Measurements from ENCODE around the gene ACAP3.

The ACAP3 gene

DNA sequence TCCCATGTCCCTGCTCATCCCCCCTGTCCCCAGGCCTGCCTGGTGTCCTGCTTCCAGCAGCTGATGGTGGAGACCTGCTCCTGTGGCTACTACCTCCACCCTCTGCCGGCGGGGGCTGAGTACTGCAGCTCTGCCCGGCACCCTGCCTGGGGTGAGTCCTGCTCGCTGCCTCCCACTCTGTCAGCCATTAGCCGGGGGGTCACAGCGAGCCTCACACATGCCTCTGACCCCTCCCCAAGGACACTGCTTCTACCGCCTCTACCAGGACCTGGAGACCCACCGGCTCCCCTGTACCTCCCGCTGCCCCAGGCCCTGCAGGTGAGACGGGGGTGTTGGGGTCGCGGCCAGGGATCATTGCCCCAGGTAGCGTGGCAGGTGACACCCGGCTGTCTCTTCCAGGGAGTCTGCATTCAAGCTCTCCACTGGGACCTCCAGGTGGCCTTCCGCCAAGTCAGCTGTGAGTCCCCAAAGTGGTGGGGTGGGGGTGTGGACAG is 17.4 kb downstream of the ACAP3 start:
- H3K4me1 Mint-ChIP-seq (ENCODE audit: low read depth) = no peaks in the 10 kb centered on the region
- H3K4me3 Mint-ChIP-seq = no peak overlapping the region
- peaks cover 31% of the 10 kb centered on the region for H3K36me3 Mint-ChIP-seq (ENCODE audit: low read depth)
- intact Hi-C loops (cut with micrococcal nuclease) = no loop called here
- H3K27me3 Mint-ChIP-seq = peaks cover 3% of the 10 kb centered on the region
- peaks cover 9% of the 10 kb centered on the region for H3K9me3 Mint-ChIP-seq
- no peak overlapping the region for H3K27ac Mint-ChIP-seq

DNA sequence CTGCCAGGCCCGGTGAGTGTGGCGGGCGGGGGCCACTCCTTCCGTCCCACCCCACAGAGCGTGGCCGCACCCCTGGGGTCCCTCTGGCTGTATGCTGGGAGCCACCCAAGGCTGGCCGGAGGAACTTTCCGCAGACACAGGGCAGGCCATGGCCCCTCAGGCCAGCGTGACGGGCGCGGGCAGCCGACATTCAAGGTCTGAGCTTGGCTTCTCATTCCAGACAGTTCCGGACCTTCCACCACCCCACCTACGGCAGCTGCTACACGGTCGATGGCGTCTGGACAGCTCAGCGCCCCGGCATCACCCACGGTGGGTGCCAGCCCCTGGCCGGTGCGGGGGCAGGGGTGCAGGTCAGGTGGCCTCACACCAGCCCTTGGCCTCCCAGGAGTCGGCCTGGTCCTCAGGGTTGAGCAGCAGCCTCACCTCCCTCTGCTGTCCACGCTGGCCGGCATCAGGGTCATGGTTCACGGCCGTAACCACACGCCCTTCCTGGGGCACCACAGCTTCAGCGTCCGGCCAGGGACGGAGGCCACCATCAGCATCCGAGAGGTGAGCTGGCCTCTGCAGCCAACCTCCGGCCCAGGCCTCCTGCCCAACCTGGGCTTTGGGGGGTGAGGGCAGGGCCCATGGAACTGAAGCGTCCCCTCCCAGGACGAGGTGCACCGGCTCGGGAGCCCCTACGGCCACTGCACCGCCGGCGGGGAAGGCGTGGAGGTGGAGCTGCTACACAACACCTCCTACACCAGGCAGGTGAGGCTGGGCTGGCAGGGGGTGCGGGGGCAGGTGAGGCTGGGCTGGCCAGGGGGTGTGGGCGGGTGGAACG is 20.2 kb downstream of the ACAP3 start:
- Mint-ChIP-seq H3K36me3 (ENCODE audit: low read depth) (peaks cover 3% of the 10 kb centered on the region), H3K9me3 (peaks cover 9% of the 10 kb centered on the region), H3K4me1 (ENCODE audit: low read depth) (peaks cover 6% of the 10 kb centered on the region), H3K4me3 (no peak overlapping the region), H3K27ac (no peak overlapping the region), H3K27me3 (peaks cover 4% of the 10 kb centered on the region)
- intact Hi-C loops (cut with micrococcal nuclease) = no loop called here

DNA sequence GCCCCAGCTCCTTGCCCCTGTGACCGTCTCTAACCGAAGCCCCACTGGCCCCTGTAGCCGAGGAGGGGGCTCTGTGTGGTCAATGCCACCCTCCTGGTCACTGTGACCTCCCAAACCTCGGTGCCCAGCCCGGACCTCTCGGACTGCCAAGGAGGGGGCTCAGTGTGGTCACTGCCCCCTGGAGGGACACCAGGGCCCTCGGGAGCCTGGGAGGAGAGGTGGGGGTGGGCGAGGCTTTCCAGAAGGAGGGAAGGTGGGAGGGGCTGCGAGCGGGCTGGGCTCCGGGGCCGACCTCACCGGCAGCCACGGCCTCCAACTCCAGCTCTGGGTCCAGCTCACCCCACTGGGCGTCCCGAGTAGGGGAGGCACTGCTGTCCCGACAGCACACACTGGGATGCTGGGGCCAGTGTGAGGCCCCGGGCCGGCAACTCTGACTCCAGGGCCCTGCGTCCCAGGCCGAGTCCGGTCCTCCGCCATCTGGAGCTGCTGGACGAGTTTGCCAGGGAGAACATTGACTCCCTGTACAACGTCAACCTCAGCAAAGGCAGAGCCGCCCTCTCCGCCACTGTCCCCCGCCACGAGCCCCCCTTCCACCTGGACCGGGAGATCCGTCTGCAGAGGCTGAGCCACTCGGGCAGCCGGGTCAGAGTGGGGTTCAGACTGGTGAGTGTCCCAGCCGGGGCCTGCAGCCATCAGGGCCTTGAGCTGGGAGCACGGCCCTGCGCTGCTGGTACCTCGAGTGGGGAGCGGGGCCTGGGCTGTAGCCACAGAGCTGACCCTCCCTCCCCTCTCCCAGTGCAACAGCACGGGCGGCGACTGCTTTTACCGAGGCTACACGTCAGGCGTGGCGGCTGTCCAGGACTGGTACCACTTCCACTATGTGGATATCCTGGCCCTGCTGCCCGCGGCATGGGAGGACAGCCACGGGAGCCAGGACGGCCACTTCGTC is 21.1 kb downstream of the ACAP3 start:
- Mint-ChIP-seq H3K4me1 (ENCODE audit: low read depth) (peaks cover 7% of the 10 kb centered on the region), H3K9me3 (peaks cover 9% of the 10 kb centered on the region), H3K27ac (no peak overlapping the region), H3K36me3 (ENCODE audit: low read depth) (no peaks in the 10 kb centered on the region), H3K27me3 (peaks cover 6% of the 10 kb centered on the region), H3K4me3 (no peak overlapping the region)
- intact Hi-C loops (cut with micrococcal nuclease) = no loop called here

DNA sequence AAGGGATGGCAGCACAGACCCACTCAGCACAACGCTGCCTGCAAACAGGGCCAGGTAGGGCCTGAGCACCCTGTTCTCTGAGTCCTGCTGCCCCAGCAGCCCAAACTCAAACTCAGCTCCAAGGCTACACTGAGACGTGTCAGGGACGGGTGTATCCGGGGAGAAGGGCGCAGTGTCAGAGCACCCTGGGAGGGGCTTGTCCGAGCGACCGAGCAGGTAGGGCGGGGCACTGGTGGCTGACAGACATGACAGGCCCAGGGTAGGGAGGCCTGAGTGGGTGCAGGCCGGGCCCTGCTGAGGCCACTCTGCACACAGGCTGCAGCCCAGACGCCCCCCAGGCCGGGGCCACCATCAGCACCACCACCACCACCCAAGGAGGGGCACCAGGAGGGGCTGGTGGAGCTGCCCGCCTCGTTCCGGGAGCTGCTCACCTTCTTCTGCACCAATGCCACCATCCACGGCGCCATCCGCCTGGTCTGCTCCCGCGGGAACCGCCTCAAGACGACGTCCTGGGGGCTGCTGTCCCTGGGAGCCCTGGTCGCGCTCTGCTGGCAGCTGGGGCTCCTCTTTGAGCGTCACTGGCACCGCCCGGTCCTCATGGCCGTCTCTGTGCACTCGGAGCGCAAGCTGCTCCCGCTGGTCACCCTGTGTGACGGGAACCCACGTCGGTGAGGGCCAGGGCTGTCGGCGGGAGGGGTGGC is 22.0 kb downstream of the ACAP3 start:
- intact Hi-C loops (cut with micrococcal nuclease) = no loop called here
- no peaks in the 10 kb centered on the region for H3K36me3 Mint-ChIP-seq (ENCODE audit: low read depth)
- no peak overlapping the region for H3K4me3 Mint-ChIP-seq
- peaks cover 6% of the 10 kb centered on the region for H3K27me3 Mint-ChIP-seq
- H3K9me3 Mint-ChIP-seq = peaks cover 9% of the 10 kb centered on the region
- peaks cover 7% of the 10 kb centered on the region for H3K4me1 Mint-ChIP-seq (ENCODE audit: low read depth)
- H3K27ac Mint-ChIP-seq = no peak overlapping the region

DNA sequence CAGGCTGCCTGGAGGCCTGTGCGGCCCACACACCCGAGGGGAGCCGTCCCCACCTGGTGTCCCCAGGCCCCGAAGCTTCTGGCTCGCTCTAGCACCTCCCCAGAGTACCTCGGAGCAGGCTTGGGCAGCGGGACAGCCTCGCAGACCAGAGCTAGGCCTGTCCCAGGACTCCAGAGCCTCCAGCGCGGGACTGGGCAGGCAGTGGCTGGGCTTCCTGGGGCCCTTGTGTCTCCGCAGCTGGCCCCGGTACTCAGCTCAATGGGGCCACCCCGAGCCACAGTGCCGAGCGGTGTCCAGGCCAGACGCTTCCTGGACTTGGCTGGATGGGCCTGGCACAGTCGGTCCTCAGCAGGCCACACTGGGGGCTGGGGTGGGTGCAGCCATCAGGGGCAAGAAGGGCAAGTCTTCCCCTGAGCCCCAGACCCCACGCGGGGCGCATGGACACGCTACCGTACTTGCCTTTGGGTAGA is 22.6 kb downstream of the ACAP3 start:
- H3K27me3 Mint-ChIP-seq = peaks cover 5% of the 10 kb centered on the region
- H3K4me1 Mint-ChIP-seq (ENCODE audit: low read depth) = peaks cover 7% of the 10 kb centered on the region
- H3K27ac Mint-ChIP-seq = no peak overlapping the region
- intact Hi-C loops (cut with micrococcal nuclease) = no loop called here
- H3K9me3 Mint-ChIP-seq = peaks cover 9% of the 10 kb centered on the region
- no peaks in the 10 kb centered on the region for H3K36me3 Mint-ChIP-seq (ENCODE audit: low read depth)
- no peak overlapping the region for H3K4me3 Mint-ChIP-seq

DNA sequence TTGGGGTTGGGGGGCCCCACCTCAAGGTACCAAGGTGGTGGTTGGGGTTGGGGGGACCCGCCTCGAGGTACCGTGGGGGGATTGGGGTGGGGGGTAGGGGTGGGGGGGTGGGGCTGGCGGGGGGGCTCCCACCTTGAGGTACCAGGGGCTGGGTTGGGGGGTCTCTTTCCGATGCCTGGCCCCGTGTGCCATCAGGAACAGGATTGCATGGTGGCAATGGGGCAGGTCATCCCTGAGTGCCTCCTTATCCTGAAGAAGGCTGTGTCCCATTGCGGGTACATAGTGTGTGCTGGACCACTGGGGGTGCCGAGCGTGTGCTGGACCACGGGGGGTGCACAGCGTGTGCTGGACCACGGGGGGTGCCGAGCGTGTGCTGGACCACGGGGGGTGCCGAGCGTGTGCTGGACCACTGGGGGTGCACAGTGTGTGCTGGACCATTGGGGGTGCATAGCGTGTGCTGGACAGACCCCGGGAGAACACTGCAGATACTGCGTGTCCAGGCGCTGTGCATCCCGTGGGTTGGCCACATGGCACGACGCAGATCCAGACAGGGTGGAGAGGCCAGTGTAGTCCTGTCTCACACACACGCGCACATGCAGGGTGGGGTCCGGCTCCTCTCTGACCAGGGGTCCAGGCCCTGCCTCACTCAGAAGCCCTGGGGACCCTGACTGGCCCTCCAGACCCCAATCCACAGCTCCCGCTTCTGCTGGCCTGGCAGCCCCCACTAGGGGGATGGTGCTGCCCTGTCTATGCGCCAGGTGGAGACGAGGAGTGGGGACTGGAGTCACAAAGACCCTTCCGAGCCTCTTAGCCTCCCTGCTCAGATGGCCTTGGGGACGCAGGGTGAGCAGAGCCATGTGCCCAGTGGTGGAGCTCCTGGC is 23.3 kb downstream of the ACAP3 start:
- Mint-ChIP-seq H3K27me3 (peaks cover 3% of the 10 kb centered on the region), H3K4me3 (no peak overlapping the region), H3K9me3 (peaks cover 9% of the 10 kb centered on the region), H3K27ac (no peak overlapping the region), H3K36me3 (ENCODE audit: low read depth) (no peaks in the 10 kb centered on the region), H3K4me1 (ENCODE audit: low read depth) (peaks cover 7% of the 10 kb centered on the region)
- intact Hi-C loops (cut with micrococcal nuclease) = no loop called here

DNA sequence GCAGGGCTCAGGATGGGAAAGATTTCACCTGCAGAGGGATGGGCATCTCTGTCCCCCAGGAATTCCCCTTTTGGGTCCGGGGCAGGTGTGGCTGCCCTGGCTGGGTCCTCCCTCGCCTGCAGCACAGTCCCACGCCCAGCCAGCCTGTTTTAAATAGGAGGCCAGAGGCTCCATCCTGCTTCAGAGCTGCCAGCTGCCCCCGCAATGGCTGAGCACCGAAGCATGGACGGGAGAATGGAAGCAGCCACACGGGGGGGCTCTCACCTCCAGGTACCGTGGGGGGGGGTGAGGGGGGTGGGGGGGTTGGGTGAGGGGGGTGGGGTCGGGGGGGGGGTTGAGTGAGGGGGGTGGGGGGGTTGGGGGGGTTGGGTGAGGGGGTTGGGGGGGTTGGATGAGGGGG is 23.9 kb downstream of the ACAP3 start:
- Mint-ChIP-seq H3K36me3 (ENCODE audit: low read depth) (no peaks in the 10 kb centered on the region), H3K27ac (no peak overlapping the region), H3K27me3 (peaks cover 3% of the 10 kb centered on the region), H3K4me1 (ENCODE audit: low read depth) (peaks cover 7% of the 10 kb centered on the region), H3K9me3 (peaks cover 9% of the 10 kb centered on the region), H3K4me3 (no peak overlapping the region)
- intact Hi-C loops (cut with micrococcal nuclease) = no loop called here

DNA sequence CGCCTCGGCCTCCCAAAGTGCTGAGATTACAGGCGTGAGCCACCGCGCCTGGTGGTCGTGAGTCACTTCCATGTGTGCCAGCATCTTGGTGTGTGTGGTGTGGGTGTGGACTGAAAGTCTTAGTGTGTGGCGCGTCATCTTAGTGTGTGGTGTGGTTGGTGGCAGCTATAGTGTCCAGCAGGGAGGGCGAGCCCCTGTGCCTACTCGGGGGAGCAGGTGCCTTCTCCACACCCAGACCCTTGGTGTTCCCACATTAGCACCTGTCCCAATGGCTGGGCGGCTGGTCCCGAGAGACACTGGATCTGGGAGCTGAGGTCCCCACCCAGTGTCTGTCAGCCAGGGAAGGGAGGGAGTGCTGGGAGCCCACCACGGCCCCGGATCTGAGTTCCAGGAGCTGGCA is 24.7 kb downstream of the ACAP3 start:
- intact Hi-C loops (cut with micrococcal nuclease) = no loop called here
- Mint-ChIP-seq H3K9me3 (peaks cover 1% of the 10 kb centered on the region), H3K27ac (no peak overlapping the region), H3K4me1 (ENCODE audit: low read depth) (peaks cover 7% of the 10 kb centered on the region), H3K4me3 (no peak overlapping the region), H3K36me3 (ENCODE audit: low read depth) (no peaks in the 10 kb centered on the region), H3K27me3 (peaks cover 3% of the 10 kb centered on the region)

DNA sequence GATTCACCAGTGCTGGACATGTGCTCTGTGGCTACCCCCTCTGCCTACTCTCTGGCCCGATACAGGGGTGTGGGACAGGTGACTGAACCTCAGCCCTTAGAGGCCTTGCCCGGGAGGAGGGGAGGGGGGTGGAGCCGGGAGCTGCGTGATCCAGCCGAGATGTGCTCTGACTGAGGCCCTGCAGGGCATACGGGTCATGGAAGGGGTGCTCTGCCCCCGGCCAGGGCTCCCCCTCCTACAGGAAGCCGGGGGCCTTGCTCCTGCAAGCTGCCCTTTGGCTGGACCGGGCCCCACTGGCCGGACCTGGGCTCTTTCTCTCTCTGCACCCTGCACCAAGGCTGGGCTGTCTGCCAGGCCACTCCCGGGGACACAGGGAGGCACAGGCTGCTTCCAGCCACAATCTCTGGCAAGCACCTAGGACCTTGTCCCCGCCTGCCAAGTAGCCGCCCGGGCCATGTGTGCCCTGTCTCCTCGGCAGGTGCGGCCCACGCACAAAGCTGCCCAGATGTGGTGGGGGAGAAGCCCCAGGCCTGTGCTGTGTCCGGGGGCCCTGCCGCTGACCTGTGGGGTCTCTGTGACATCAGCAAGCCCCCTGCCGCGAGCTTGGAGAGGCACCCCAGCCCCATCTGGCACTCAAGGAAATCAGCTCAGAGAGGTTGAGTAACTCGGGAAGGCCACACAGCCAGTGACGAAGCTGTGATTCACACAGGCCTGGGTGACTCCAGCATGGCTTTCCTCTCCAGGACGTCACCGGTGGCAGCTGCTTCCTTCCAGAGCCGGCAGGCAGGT is 26.0 kb downstream of the ACAP3 start:
- Mint-ChIP-seq H3K27me3 (peaks cover 3% of the 10 kb centered on the region), H3K36me3 (ENCODE audit: low read depth) (no peaks in the 10 kb centered on the region), H3K9me3 (no peaks in the 10 kb centered on the region), H3K4me1 (ENCODE audit: low read depth) (peaks cover 7% of the 10 kb centered on the region), H3K4me3 (no peak overlapping the region), H3K27ac (no peak overlapping the region)
- intact Hi-C loops (cut with micrococcal nuclease) = no loop called here

DNA sequence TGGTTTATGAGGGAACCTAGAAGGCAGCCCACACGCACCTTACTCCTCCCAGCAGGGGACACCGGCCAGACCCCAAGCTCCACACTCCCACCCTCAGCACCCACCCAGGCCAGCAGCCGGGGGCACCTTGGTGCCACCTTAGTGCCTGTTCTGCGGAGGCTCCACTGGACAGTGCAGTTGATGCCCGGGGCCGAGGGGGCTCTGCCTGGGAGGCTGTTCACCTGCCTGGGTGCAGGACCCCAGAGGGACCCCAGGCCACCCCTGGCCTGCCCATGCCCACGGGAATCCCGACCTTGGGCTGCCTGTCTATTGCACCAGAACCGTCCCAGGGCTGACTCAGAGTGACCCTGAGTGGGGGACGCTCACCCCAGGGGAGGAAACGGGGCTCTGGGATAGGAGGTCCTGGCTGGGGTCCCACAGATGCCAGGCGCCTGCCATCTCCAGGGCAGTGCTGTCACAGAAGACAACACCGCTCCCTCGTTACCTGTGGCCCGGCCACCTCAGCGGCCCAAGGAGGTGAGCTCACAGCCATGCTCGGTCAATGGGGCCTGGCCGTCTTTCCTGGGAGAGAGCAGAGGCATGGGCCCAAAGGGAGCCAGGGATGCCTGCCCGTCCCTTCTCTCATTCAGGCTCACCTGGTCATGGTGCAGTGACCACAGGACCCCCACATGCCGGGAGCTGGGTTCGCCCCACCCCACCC is 26.8 kb downstream of the ACAP3 start:
- intact Hi-C loops (cut with micrococcal nuclease) = no loop called here
- Mint-ChIP-seq H3K9me3 (no peaks in the 10 kb centered on the region), H3K27me3 (peaks cover 3% of the 10 kb centered on the region), H3K36me3 (ENCODE audit: low read depth) (no peaks in the 10 kb centered on the region), H3K4me3 (no peak overlapping the region), H3K27ac (no peak overlapping the region), H3K4me1 (ENCODE audit: low read depth) (peaks cover 7% of the 10 kb centered on the region)

DNA sequence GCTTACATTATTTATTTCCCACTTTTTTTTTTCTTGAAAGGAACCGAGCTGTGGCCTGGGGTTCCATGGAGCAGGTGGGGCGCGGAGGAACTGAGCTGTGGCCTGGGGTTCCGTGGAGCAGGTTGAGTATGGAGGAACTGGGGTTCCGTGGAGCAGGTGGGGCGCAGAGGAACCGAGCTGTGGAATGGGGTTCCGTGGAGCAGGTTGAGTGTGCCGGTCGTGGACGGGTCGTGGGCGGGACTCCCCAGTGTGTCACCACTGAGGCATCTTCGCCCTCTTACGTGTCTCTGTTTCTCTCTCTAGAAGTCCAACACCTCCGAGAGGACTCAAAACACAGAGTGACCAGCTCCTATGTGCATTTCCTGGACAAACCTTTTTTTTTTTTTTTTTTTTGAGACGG is 28.7 kb downstream of the ACAP3 start:
- Mint-ChIP-seq H3K4me1 (ENCODE audit: low read depth) (peaks cover 16% of the 10 kb centered on the region), H3K36me3 (ENCODE audit: low read depth) (no peaks in the 10 kb centered on the region), H3K27ac (no peak overlapping the region), H3K4me3 (no peak overlapping the region), H3K27me3 (peaks cover 2% of the 10 kb centered on the region), H3K9me3 (no peaks in the 10 kb centered on the region)
- intact Hi-C loops (cut with micrococcal nuclease) = no loop called here

DNA sequence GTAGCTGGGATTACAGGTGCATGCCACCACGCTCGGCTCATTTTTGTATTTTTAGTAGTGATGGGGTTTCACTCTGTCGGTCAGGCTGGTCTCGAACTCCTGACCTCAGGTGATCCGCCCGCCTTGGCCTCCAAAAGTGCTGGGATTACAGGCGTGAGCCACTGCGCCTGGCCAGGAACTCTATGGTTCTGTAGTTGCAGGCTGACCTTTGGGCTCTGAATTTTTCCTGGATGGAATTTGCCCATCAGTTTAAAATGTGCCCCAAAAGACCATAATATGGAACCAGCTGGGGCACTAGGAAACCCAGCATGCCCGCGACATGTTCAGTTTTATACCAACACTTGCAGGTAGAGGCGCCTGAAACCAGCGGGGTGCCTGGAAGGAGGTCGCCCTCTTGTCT is 29.1 kb downstream of the ACAP3 start:
- H3K27ac Mint-ChIP-seq = no peak overlapping the region
- peaks cover 2% of the 10 kb centered on the region for H3K27me3 Mint-ChIP-seq
- intact Hi-C loops (cut with micrococcal nuclease) = no loop called here
- peaks cover 16% of the 10 kb centered on the region for H3K4me1 Mint-ChIP-seq (ENCODE audit: low read depth)
- peaks cover under 1% of the 10 kb centered on the region for H3K36me3 Mint-ChIP-seq (ENCODE audit: low read depth)
- no peaks in the 10 kb centered on the region for H3K9me3 Mint-ChIP-seq
- H3K4me3 Mint-ChIP-seq = no peak overlapping the region
